Esophagus squamous epithelium (tissue), 4 donors: Measurements from ENCODE around the gene RNF32.

ENCODE experiments used
- POLR2A ChIP-seq, 4 donors: fragments of 450-650 bp; IDR thresholded peaks; one replicate each; pipeline ENCODE4 v1.6.1; 2017; ENCODE audit warnings: antibody characterized with exemption in 4 of 4, mild to moderate bottlenecking in 4 of 4, moderate library complexity in 3 of 4
- TF ChIP-seq, protein P1 (sequence below), 6 experiments: fragments of 450-650 bp in 4 of 6; fragments of 200-600 bp in 2 of 6; sonication (generic) in 2 of 6; IDR thresholded peaks; one replicate each; pipeline ENCODE4 v1.5.1; 2016 to 2019; ENCODE audit warnings: antibody characterized with exemption in 6 of 6, mild to moderate bottlenecking in 4 of 6, moderate library complexity in 4 of 6

DNA sequence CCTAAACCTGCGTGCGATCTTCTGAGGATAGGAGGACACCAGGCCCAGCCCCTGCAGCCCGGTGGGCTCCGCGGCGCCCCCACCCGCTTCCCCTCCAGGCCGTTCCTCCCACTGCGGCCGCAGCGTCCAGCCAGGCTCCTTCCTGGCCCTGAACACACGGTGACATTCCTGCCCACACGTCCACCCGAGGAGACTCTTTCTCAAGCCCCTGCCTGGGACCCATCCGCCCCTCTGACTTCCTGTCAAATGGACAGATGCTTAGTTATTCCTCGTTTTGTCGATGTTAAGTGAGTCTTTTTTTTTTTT, 32.4 kb upstream of the RNF32 start:
- TF ChIP-seq, protein P1, sequence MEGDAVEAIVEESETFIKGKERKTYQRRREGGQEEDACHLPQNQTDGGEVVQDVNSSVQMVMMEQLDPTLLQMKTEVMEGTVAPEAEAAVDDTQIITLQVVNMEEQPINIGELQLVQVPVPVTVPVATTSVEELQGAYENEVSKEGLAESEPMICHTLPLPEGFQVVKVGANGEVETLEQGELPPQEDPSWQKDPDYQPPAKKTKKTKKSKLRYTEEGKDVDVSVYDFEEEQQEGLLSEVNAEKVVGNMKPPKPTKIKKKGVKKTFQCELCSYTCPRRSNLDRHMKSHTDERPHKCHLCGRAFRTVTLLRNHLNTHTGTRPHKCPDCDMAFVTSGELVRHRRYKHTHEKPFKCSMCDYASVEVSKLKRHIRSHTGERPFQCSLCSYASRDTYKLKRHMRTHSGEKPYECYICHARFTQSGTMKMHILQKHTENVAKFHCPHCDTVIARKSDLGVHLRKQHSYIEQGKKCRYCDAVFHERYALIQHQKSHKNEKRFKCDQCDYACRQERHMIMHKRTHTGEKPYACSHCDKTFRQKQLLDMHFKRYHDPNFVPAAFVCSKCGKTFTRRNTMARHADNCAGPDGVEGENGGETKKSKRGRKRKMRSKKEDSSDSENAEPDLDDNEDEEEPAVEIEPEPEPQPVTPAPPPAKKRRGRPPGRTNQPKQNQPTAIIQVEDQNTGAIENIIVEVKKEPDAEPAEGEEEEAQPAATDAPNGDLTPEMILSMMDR (IDR thresholded peaks at IDR 0.05), result no peak
- TF ChIP-seq POLR2A (IDR thresholded peaks at IDR 0.05), result no peak
